ENCODE measurements around the gene FADS2.

FADS2 gene

GRCh38 chr11:61905067-61905696 lies 77.1 kb downstream of the FADS2 start:
- H2AFZ ChIP-seq (ENCODE audit: low read depth, low read length, severe bottlenecking) = no peak overlapping the region
- H3K79me2 ChIP-seq (ENCODE audit: insufficient read depth, low read length) = no peaks in the 10 kb centered on the region
- no peaks in the 10 kb centered on the region for H3K9me2 ChIP-seq (replicated peaks; ENCODE audit: insufficient read depth, low read length)
- H3K4me3 ChIP-seq (ENCODE audit: insufficient read depth, low read length, poor library complexity, severe bottlenecking) = no peak overlapping the region
- TF ChIP-seq EZH2phosphoT487 (conservative IDR thresholded peaks at IDR 0.05; ENCODE audit: low read length) (no peak), CTCF (IDR thresholded peaks at IDR 0.05; ENCODE audit: insufficient read depth, low read length, poor library complexity, severe bottlenecking) (no peak)
- H3K27ac ChIP-seq (ENCODE audit: low read depth, low read length) = no peak overlapping the region
- H3K27me3 ChIP-seq (ENCODE audit: low read length) = no peaks in the 10 kb centered on the region
- no peaks in the 10 kb centered on the region for H3K36me3 ChIP-seq (ENCODE audit: low read length)
- no peaks in the 10 kb centered on the region for H3K9me3 ChIP-seq (ENCODE audit: insufficient read depth, low read length)
- H3F3A ChIP-seq (ENCODE audit: insufficient read depth) = no peaks in the 10 kb centered on the region
- H3K4me2 ChIP-seq (ENCODE audit: low read depth, low read length, poor library complexity, severe bottlenecking) = no peak overlapping the region
- no peak overlapping the region for H3K9ac ChIP-seq (ENCODE audit: low read length)
- H4K20me1 ChIP-seq (ENCODE audit: low read depth, low read length) = no peaks in the 10 kb centered on the region

- Histone ChIP-seq H3K36me3 (ENCODE audit: low read length) (no peaks in the 10 kb centered on the region), H3K79me2 (ENCODE audit: insufficient read depth, low read length) (no peaks in the 10 kb centered on the region), H3F3A (ENCODE audit: insufficient read depth) (no peaks in the 10 kb centered on the region), H3K27me3 (ENCODE audit: low read length) (no peaks in the 10 kb centered on the region), H3K4me3 (ENCODE audit: insufficient read depth, low read length, poor library complexity, severe bottlenecking) (no peak overlapping the region), H3K9me3 (ENCODE audit: insufficient read depth, low read length) (no peaks in the 10 kb centered on the region), H2AFZ (ENCODE audit: low read depth, low read length, severe bottlenecking) (no peak overlapping the region), H3K4me2 (ENCODE audit: low read depth, low read length, poor library complexity, severe bottlenecking) (no peak overlapping the region), H4K20me1 (ENCODE audit: low read depth, low read length) (no peaks in the 10 kb centered on the region), H3K9me2 (replicated peaks; ENCODE audit: insufficient read depth, low read length) (no peaks in the 10 kb centered on the region), H3K27ac (ENCODE audit: low read depth, low read length) (no peak overlapping the region), H3K9ac (ENCODE audit: low read length) (no peak overlapping the region)
- TF ChIP-seq EZH2phosphoT487 (conservative IDR thresholded peaks at IDR 0.05; ENCODE audit: low read length) (no peak), CTCF (IDR thresholded peaks at IDR 0.05; ENCODE audit: insufficient read depth, low read length, poor library complexity, severe bottlenecking) (no peak)
Observed at GRCh38 chr11:61905801-61906521, 77.9 kb downstream of the FADS2 start.

- H3K9me2 ChIP-seq (replicated peaks; ENCODE audit: insufficient read depth, low read length) = no peaks in the 10 kb centered on the region
- H3K27ac ChIP-seq (ENCODE audit: low read depth, low read length) = no peak overlapping the region
- no peaks in the 10 kb centered on the region for H3K9me3 ChIP-seq (ENCODE audit: insufficient read depth, low read length)
- H3K4me2 ChIP-seq (ENCODE audit: low read depth, low read length, poor library complexity, severe bottlenecking) = no peak overlapping the region
- no peaks in the 10 kb centered on the region for H3F3A ChIP-seq (ENCODE audit: insufficient read depth)
- H2AFZ ChIP-seq (ENCODE audit: low read depth, low read length, severe bottlenecking) = no peak overlapping the region
- H4K20me1 ChIP-seq (ENCODE audit: low read depth, low read length) = no peaks in the 10 kb centered on the region
- H3K4me3 ChIP-seq (ENCODE audit: insufficient read depth, low read length, poor library complexity, severe bottlenecking) = no peak overlapping the region
- H3K9ac ChIP-seq (ENCODE audit: low read length) = no peak overlapping the region
- H3K36me3 ChIP-seq (ENCODE audit: low read length) = no peaks in the 10 kb centered on the region
- no peaks in the 10 kb centered on the region for H3K79me2 ChIP-seq (ENCODE audit: insufficient read depth, low read length)
- no peak for TF ChIP-seq CTCF (IDR thresholded peaks at IDR 0.05; ENCODE audit: insufficient read depth, low read length, poor library complexity, severe bottlenecking)
- no peak for TF ChIP-seq EZH2phosphoT487 (conservative IDR thresholded peaks at IDR 0.05; ENCODE audit: low read length)
- no peaks in the 10 kb centered on the region for H3K27me3 ChIP-seq (ENCODE audit: low read length)
Observed at GRCh38 chr11:61906522-61906909, 78.4 kb downstream of the FADS2 start.

All from SU-DHL-6 (cell line).